GM12874 (cell line): ENCODE measurements around the gene RBM3.

Experiments
- TF ChIP-seq, protein P1 (sequence below): IDR thresholded peaks from 2 replicates; pipeline ENCODE4 v1.5.1; 2011; ENCODE audit warnings: low read depth, mild to moderate bottlenecking, control low read depth, low read length, moderate library complexity; ENCODE audit not compliant: insufficient read depth

The RBM3 gene

DNA sequence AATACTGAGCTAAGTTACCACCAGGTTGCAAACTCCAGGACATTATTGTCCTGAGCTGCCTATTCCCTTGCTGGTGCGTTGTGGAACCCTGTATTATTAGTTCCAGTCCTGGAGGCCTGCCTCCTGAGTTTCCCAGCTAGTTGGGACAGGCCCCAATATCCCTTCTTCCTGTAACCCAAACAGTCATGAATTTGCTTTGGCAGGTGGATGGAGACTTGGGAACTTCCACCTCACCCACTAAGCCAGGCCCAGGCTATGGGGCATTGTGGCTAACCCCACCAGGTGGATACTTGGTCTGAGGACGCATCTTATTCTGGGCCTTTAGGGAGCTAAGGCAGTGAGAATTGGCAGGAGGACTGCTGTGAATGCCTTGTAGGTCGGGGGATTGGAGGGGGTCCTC lies 5.0 kb downstream of the RBM3 start:
- TF ChIP-seq, protein P1, sequence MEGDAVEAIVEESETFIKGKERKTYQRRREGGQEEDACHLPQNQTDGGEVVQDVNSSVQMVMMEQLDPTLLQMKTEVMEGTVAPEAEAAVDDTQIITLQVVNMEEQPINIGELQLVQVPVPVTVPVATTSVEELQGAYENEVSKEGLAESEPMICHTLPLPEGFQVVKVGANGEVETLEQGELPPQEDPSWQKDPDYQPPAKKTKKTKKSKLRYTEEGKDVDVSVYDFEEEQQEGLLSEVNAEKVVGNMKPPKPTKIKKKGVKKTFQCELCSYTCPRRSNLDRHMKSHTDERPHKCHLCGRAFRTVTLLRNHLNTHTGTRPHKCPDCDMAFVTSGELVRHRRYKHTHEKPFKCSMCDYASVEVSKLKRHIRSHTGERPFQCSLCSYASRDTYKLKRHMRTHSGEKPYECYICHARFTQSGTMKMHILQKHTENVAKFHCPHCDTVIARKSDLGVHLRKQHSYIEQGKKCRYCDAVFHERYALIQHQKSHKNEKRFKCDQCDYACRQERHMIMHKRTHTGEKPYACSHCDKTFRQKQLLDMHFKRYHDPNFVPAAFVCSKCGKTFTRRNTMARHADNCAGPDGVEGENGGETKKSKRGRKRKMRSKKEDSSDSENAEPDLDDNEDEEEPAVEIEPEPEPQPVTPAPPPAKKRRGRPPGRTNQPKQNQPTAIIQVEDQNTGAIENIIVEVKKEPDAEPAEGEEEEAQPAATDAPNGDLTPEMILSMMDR, result no peak

DNA sequence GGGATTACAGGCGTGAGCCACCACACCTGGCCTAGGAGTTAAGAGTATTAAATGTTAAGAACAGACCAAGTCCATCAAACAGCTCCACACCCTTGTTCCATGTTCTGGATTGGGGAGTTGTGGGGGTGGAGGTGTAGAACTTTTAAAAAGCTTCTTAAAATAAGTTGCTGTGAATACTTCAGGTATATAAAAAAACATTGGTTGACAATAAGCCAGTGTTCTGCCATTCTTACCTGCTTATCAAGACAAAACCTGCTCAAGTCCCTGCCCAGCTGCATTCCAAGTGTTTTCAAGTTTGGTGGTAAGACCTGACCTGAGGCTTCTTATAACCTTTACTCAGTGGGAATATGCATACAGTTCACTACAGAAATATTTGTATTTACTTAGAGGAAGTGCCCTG lies 6.4 kb downstream of the RBM3 start:
- TF ChIP-seq, protein P1, result no peak

- TF ChIP-seq, protein P1, result no peak
Measured at GRCh38 chrX:48584698-48585097, 10.4 kb downstream of the RBM3 start.

- TF ChIP-seq, protein P1, result no peak
Measured at GRCh38 chrX:48589482-48590162, 15.3 kb downstream of the RBM3 start.

DNA sequence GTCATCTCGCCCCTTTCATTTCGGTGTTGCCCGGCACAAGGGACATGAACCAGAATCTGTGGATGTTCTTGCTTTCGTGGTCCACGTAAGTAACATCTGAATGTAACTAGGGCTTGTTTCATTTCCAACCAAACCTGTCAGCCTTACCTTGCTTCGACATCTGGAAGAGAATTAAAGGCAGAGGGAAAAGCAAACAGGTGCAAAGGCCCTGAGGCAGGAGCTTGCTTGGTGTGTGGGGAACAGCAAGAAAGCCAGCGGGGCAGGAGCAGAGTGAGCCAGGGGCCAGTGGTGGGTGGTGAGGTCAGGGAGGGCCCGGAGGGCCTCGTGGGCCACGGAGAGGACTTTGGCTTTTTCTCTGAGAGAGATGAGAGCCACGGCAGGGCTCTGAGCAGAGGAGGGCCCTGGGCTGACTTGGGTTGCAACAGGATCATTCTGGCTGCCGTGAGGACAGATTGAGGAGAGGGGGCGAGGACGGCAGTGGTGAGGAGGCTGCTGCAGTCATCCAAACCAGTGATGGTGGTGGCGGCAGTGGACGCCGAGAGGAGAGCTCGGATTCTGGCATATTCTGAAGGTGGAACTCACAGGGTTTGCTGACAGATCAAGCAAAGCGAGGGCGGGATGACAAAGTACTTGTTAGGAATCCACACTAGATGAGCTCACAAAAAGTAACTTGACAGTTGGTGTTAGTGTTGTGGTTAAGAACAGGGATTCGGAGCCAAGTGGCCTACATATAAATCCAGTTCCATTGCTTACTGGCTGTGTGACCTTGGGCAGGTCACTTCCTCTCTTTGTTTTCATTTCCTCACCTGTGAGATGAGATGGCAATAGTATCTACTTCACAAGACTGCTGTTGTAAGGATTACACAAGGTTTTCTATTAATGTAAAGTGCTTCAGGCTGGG lies 16.2 kb downstream of the RBM3 start:
- TF ChIP-seq, protein P1, result no peak

DNA sequence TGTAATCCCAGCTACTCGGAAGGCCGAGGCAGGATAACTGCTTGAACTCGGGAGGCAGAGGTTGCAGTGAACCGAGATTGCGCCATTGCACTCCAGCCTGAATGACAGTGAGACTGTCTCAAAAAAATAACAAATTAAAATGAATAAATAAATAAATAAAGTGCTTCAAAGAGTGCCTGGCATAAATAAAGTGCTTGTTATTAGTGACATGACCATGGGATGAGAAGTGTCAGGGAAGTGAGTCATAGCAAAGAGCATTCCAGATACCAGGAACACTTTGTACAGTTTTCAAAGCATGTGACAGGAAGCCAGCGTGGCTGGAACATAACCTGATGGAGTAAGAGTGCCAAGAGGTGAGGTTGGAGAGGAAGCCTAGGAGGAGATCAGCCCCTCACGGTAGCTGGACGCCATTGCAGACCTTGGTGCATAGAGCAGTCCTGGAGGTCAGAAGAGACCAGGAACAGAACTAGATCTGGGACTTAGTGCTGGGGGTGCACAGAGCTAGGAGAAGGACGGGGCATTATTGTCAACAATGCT lies 17.0 kb downstream of the RBM3 start:
- TF ChIP-seq, protein P1, result no peak

GRCh38 chrX:48592971-48593370 lies 18.7 kb downstream of the RBM3 start:
- TF ChIP-seq, protein P1, result no peak
